Measurements from ENCODE around the gene CACNA2D3.

CACNA2D3 gene

DNA sequence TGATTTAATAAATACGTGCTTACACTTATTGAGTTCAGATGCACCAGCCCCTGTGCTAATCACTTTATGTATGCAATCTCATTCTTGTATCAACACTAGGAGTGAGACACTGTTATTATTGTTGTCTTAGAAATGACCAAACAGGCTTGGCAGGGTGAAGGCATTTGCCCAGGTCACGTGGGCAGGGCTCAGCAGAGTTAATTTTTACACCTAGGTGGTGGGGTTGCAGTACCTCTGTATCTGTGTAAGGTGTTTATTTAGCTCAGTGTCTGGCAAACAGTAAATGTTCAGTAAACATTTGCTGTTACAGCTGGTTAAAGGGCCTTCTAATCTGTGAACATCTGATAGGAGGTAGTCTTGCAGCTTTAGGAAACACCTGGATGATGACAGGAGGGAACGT, 200.0 kb downstream of the CACNA2D3 start:
- TF ChIP-seq CTCF (IDR thresholded peaks at IDR 0.05) = no peak
- no peak for DNase-seq
- Histone ChIP-seq H3K27ac (no peak overlapping the region), H3K4me3 (no peak overlapping the region), H3K36me3 (no peaks in the 10 kb centered on the region), H3K4me1 (no peaks in the 10 kb centered on the region), H3K9me3 (no peaks in the 10 kb centered on the region), H3K27me3 (no peaks in the 10 kb centered on the region)
- intact Hi-C loops (cut with DNase I; ENCODE audit: low total_unique reads) = no loop called here

DNA sequence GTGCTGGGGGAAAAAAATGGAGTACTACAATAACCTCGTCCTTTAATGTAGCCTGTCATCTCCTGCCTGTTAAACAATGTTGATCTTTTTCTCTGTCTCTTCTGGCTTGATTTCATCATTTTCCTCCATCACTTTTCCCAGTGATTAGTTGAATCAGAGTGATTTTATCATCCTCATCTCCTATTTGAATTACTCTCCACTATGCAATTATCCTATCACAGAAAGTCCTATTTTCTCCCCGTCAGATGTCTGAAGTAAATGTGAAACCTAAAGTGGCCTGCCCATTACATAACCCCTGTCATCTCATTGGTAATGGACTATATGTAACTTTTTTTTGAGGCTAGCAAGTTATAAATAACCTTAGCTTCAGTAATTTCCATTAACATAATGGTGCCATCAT, 201.8 kb downstream of the CACNA2D3 start:
- H3K36me3 ChIP-seq = no peaks in the 10 kb centered on the region
- intact Hi-C loops (cut with DNase I; ENCODE audit: low total_unique reads) = no loop called here
- H3K4me1 ChIP-seq = no peaks in the 10 kb centered on the region
- TF ChIP-seq CTCF (IDR thresholded peaks at IDR 0.05) = no peak
- H3K9me3 ChIP-seq = no peaks in the 10 kb centered on the region
- no peaks in the 10 kb centered on the region for H3K27me3 ChIP-seq
- no peak overlapping the region for H3K27ac ChIP-seq
- H3K4me3 ChIP-seq = no peak overlapping the region
- no peak for DNase-seq

- no peaks in the 10 kb centered on the region for H3K27me3 ChIP-seq
- no peak overlapping the region for H3K27ac ChIP-seq
- intact Hi-C loops (cut with DNase I; ENCODE audit: low total_unique reads) = no loop called here
- H3K9me3 ChIP-seq = no peaks in the 10 kb centered on the region
- TF ChIP-seq CTCF (IDR thresholded peaks at IDR 0.05) = no peak
- no peaks in the 10 kb centered on the region for H3K4me1 ChIP-seq
- no peaks in the 10 kb centered on the region for H3K36me3 ChIP-seq
- H3K4me3 ChIP-seq = no peak overlapping the region
- no peak for DNase-seq
These were observed 204.6 kb downstream of the CACNA2D3 start for GRCh38 chr3:54326951-54327350.

GRCh38 chr3:54331341-54331740, 209.0 kb downstream of the CACNA2D3 start:
- Histone ChIP-seq H3K27ac (no peak overlapping the region), H3K9me3 (no peaks in the 10 kb centered on the region), H3K27me3 (no peaks in the 10 kb centered on the region), H3K4me1 (no peaks in the 10 kb centered on the region), H3K4me3 (no peak overlapping the region), H3K36me3 (no peaks in the 10 kb centered on the region)
- intact Hi-C loops (cut with DNase I; ENCODE audit: low total_unique reads) = no loop called here
- no peak for DNase-seq
- TF ChIP-seq CTCF (IDR thresholded peaks at IDR 0.05) = no peak

- no peak for TF ChIP-seq CTCF (IDR thresholded peaks at IDR 0.05)
- no peaks in the 10 kb centered on the region for H3K4me1 ChIP-seq
- no peaks in the 10 kb centered on the region for H3K9me3 ChIP-seq
- H3K36me3 ChIP-seq = no peaks in the 10 kb centered on the region
- intact Hi-C loops (cut with DNase I; ENCODE audit: low total_unique reads) = no loop called here
- H3K4me3 ChIP-seq = no peak overlapping the region
- no peak overlapping the region for H3K27ac ChIP-seq
- DNase-seq = no peak
- peaks cover 0 to 3% of the 10 kb centered on the region in 2 donors for H3K27me3 ChIP-seq
These were observed 215.5 kb downstream of the CACNA2D3 start for GRCh38 chr3:54337846-54338245.

- no peak for TF ChIP-seq CTCF (IDR thresholded peaks at IDR 0.05)
- Histone ChIP-seq H3K27me3 (peaks cover 0 to 8% of the 10 kb centered on the region in 2 donors), H3K4me3 (no peak overlapping the region), H3K4me1 (no peaks in the 10 kb centered on the region), H3K36me3 (no peaks in the 10 kb centered on the region), H3K27ac (no peak overlapping the region), H3K9me3 (no peaks in the 10 kb centered on the region)
- DNase-seq = no peak
- intact Hi-C loops (cut with DNase I; ENCODE audit: low total_unique reads) = no loop called here
These were observed 217.3 kb downstream of the CACNA2D3 start for GRCh38 chr3:54339608-54340007.
